ENCODE data around the gene EPHA5.

GRCh38 chr4:65420036-65420435 is 250.3 kb downstream of the EPHA5 start:
- TF ChIP-seq CTCF (IDR thresholded peaks at IDR 0.05) (no peak), POLR2A (IDR thresholded peaks at IDR 0.05) (no peak), POLR2AphosphoS5 (IDR thresholded peaks at IDR 0.05; ENCODE audit: insufficient read depth in 1 of 2, low read depth in 1 of 2) (no peak)

Data from vagina (tissue), 2 donors.